CD4-positive, alpha-beta T cell treated with Interleukin-17A for 1 hour (primary cell): ENCODE data around the gene GTPBP3.

Experiments used
- DNase-seq: peaks from one replicate; pipeline ENCODE4 v3.0.0-alpha.2; 2020

GTPBP3 gene

DNA sequence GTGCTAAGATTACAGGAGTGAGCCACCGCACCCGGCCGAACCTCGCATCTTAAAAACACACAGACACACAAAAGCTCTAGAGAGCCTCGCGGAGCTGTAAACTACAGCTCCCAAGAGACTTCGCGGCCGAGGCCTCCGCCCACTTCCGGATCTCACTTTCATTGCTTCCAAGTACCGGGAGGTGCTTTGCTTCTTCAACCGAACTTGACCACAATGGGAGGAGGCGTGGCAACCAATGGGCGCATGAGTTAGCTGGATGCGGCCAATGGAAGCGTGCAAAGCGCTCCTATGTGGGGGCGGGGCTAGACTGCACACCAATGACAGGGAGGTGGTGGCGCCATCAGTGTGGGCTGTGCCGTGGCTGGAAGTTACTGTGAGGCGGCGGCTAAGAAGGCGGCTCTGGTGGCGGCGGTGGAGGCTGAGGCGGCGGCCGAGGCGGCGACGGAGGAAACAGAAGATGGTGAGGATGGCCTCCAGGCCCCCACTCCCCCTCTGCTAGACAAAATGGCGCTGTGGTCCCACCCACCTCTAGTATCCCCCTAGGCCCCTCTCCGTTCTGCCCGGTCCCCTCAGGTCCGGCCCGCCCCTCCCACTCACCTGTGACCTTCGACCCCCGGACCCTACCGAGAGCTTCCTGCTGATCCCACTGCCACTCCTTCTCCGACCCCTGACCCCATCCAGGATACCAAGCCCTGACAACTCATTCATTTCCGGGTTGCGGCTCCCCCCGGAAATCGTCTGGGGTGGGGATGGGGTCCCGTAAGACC, 28.0 kb upstream of the GTPBP3 start, which contains the start of gene DDA1:
DDA1 (plus strand) TSS at position 366 of the 767 bp plus-strand sequence; CDS start at position 458, 92 bp downstream.
- peak; percentile 100 for DNase-seq

DNA sequence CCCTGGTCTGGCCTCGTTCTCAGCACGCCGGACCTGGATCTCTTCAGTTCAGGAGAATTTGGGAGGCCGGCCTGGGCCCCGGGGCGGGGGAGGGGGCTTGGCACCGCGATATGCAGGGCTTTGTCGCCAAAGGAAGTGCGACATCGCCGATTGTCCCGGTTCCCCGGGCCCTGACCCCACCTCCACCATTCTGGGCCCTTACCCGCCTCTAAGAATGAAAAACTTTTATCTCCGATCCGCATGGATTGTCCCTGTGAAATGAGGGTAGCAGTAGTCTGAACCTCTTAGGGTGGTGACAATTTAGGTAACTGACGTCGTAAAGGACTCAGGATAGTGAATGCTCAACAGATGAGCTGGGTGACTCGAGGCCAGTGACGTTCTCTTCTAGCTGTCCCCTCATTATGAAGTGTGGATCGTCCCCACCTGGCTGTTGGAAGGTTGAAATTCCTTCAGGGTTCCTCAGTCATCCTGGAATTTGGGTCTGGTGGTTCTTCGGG, 27.3 kb upstream of the GTPBP3 start:
- no peak for DNase-seq

DNA sequence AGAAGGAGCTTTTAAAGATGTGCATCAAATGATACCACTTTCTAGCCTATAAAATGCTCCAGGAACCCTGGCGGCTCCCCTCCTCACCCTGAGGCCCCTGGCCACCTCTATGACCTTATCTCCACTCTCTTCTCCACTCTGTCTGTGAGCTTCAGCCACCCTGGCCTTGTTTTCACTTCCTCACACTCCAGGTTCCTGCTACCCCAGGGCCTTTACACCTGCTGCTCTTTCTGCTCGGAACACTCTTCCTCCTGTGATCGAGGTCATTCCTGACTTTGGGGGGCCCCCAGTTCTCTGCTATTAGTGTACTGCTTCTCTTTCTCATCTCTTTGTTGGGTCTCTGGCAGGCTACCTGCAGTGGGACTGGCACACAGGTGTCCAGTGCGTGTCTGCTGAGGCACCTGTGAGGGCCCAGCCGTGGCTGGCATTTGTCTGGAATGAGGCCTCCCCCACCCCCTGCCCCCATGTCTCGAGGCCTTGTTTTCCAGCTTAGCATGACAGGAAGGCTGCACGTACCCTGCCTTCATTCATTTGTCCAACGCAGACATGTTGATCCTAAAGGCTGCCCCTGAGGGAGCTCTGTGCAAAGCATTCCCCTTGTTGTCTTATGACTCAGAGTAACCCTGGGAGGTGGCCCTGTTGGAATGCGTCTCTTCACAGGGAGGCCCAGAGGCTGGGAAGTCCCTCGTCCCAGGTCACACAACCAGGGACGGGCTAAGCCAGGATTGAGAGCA, 25.7 kb upstream of the GTPBP3 start:
- no peak for DNase-seq

DNA sequence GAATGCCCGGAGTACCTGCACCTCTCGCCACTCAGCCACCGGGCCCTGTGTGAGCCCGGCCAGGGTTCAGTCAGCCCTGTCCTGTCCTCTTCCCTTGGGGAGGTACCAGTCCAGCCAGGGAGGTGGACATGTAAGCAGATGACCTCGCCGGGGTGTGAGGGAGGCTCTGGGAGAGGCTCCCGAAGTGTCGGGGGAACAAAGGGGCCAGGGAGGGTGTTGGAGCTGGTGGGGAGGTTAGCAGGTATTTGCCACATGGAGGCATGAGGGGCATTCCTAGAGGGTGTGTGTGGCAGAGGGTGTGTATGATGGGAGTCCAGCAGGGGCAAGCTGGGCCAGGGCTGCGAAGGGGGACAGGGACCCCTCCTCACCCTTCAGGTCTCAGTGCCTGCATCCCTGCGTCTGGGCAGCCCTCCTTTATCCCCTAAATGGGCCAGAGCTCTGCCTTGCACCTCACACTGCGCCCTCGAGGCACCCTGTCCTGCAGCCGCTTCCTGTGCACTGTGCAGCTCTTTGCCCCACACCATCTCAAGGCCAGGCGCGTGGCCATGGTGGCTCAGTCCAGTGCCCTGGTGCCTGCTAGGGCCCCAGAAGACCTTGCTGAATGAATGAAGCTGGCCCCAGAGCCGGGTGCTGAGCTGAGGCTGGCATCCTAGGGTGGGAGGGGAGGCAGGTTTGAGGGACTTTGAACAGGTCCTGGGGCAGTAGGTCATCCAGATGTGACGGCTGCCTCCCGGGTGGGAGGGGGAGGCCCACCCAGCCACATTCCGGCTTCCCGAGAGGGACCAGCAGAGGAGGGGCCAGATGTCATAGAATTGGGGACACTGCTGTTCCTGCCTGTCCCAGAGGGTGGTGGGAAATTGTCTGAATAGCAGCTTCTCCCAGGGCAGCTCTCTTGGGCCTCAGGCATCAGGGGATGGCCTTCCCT, 24.9 kb upstream of the GTPBP3 start:
- no peak for DNase-seq

DNA sequence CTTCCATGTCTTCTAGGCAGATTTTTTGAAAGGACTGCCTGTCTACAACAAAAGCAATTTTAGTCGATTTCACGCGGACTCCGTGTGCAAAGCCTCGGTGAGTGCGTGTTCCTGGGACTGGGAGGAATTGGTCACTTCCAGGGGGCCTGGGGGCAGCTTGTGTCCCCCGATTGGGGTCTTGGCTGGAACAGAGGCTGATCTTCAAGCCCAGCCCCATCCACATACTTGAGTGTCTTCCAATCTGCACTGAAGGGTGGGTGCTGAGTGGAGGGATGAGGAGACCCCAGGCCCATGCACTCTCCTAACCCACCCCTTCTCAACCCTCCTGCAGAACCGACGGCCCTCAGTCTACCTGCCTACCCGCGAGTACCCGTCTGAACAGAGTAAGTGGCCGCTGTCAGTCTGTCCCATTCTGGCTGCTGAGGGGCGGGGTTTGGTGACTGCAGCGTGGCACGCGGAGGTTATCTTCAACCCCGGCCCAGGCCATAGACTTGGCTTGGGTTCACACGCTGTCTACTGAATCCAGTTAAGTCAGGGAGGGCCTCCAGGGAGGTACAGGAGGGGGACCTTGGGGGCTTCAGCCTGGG, 23.3 kb upstream of the GTPBP3 start:
- DNase-seq, result no peak

DNA sequence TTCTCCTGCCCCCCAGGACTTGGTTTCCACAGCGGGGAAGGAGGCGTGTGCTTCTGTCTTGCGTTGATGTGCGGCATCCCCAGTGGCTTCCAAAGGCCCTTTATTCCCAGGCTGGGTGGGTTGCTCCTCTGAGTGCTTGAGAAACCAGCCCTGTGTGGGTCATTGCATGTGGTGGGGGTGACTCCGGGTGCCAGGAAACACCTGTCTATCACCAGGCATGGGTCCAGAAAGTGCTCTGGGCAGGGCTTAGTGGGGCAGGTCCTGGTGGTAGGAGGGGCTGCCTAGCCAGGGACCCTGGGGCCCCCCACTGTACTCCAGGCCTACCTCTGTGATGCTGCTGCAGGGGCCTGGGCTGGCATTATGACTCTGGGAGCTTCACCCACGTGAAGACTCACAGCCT, 18.4 kb upstream of the GTPBP3 start:
- DNase-seq, result no peak

DNA sequence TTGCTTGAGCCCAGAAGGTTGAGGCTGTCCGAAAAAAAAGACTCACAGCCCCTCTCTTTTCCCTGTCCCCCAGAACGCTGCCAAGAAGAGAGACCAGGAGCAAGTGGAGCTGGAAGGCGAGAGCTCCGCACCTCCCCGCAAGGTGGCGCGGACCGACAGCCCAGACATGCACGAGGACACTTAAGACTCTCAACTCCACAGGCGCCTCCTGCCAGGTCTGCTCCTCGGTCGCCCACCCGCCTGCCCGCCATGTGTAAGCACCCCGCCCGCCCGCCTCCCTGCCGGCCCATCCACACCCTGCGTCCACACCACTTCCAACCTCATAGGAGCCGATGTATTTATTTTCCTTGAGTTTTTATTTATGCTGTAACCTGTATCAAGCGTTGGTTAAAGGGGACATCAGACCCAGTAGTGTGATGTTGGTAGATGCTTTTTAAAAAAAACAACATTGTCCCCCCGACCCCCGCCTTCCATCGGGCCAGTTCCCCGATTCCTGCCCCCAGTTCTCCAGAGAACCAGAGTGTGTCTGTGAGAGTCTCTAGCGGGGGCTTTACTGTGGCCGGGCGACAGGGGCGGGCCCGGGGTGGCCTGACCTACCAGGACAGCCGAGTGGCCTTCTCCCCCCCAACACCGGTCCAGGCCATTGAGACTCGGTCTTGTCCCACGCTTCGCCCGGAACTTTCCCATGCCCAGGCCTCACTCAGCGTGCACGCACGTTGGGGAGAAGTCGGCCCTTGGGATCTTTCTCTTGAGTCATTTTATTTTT, 17.7 kb upstream of the GTPBP3 start:
- no peak for DNase-seq

DNA sequence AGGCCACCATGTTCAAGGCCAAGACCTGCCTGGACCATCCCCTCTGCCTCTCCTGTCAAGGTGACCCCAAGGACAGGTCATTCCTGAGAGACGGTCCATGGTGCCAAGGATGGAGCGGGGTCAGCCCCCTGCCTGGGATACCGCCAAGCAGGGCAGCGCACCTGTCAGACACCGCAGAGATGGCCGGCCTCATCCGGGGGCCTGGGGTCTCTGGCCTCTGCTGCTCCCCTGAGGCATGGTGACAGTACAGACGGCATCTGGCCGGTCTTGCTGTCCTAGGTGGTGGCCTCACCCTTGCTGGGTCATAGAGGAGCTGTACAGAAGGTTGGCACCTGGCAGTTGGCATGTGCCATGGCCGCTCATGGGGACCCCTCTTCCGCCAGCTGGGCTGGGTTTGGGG, 16.9 kb upstream of the GTPBP3 start:
- no peak for DNase-seq

DNA sequence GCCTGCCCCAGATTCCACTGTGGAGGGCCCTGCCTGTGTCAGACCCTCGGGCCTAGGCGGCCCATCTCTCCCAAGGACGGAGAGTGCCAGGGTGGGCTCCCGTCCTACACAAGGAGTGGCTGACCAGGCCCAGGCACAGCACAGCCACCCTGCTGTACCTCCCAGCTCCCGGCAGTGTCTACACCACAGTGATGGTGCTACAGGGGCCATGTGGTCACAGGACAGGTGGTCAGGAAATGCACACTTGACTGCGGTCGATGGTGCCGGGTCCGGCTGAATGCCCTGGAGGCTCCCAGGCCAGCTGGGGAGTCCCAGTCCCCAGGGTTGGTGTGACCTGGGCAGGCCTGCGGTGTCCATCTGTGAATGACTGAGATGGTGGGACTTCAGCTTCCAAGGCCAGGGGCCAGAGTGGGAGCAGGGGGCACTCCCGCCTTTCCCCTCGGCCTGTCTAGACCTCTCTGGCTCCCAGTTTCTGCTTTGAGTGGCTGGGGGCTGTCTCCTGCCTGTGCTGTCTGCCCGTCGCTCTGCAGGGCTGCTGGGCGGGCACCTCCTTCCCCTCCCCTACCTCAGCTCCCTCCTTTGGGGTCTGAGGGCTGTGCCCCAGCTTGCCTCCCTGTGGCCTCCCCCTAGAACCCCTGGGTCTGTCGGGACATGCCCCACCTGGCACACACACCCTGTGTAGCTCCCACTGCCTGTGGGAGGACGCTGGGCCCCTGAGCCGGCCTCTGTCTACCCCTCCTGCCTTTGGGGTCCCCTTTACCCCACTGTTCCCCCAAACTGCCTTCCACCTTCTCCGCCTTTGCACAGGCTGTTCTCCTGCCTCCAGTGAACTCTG, 15.5 kb upstream of the GTPBP3 start:
- DNase-seq, result no peak

DNA sequence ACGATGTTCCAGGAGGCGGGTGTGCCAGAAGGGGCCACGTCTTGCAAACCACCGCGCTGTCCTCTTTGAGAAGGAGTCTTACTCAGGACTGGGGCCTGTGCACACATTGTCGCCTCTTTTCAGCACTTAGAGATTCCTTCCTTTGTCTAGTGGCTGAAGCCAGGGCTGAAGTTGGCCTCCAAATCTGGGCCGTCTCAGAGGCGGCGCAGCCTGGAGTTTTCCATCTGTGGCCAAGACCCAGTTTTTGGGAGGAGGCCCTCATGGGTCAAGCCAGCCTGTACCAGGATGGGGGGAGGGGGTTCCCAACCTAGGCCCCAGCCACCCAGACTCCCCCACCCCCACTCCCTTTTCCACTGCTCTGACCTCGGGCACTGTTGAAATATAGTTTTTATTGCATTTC, 14.5 kb upstream of the GTPBP3 start:
- no peak for DNase-seq

DNA sequence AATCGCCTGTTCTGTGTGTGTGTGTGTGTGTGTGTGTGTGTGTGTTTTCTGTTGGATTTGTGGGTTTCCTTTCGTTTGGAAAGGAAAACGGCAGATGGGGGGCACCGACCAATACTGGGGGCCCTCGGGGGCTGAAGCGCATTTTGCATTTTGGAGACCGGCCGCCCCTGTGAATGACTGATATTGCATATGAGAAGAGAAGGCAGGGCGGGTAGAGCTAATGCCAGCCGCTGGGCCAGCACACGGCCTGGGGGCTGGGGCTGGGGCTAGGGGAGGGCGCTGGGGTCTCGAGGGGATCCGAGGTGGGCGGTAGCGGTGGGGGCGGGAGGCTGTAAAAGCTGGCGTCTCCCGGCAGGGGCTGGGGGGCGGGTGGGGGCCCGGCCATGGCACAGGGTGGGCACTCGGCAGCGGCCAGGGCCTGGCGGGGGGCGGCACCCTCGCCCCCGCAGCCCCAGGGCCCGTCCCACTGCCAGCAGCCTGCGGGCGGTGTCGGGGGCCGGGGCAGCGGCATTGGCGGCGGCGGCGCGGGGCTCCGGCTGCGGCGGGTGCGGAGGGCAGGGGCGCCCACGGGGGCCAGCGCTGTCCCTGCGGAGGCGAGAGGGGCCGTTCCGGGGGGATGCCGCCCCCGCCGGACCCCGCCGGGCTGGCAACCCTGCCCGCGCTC, 13.9 kb upstream of the GTPBP3 start:
- DNase-seq, result no peak

DNA sequence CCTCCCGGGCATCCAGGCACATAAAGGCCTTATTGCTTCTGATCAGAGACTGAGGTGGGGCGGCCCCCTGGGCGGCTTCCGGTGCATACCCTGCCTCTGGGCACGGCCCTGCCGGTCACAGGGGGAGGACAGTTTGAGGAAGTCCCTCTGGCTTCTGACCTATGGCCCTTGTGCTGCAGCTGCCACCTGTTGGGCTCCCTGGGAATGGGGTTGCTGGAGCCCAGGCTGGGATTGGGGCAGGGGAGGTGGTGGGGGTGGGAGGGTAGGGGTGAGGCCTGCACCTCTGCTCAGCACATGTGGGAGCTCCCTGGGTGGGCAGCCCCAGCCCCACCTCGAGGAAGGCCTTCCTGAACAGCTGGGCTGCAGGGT, 13.4 kb upstream of the GTPBP3 start:
- DNase-seq, result no peak

DNA sequence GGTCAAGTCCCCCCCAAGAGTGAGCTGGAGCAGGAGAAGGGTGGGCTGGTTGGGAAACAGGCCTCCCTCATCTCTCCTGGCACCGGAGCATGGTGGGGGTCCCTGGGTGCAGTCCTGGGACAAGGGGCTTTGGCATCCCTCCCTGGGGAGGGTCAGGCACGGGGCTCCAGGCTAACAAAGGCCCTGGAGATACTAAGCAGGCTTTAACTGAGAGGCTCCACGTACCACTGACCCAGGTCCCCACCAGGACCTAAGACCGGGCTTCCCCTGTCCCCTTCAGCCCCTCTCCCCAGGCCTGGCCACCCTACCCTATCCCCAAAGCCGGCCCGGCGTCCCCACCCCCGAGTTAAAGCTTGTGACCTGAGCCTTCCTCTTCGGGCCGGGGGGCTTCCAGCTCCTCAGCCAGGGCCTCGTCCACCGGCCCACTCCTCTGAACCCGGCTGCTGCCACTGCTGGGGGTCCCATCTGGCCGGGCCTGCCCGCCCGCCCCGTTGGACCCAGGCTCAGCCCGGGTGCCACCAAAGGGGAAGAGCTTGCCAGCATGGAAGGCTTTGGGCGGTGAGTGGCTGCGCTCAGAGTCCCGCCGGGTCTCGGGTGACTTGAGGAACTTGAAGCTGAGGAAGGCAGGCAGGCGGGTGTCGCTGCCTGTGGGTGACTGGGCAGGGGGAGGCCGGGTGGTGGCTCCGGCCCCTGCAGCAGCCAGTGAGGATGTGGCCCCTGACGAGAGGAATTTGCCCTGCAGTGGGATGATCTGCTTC, 12.8 kb upstream of the GTPBP3 start:
- no peak for DNase-seq

DNA sequence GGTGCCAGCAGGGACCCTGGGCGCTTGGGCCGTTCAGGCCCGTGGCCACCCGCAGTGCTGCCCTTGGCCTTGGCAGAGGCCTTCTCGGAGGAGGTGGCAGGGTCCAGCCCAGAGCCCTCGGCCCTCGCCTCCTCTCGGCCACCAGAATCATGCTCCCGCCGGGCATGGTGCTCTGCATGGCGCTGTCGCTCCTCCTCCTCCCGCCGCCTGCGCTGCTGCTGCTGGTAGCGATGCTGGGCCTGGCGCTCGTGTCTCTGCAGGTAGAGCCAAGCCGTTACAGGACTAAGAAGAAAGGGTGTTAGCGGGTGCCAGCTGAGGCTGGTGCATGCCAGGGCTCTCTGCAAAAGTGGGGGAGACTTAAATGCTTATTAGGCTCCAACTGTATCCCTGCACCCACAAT, 12.2 kb upstream of the GTPBP3 start:
- DNase-seq, result no peak

DNA sequence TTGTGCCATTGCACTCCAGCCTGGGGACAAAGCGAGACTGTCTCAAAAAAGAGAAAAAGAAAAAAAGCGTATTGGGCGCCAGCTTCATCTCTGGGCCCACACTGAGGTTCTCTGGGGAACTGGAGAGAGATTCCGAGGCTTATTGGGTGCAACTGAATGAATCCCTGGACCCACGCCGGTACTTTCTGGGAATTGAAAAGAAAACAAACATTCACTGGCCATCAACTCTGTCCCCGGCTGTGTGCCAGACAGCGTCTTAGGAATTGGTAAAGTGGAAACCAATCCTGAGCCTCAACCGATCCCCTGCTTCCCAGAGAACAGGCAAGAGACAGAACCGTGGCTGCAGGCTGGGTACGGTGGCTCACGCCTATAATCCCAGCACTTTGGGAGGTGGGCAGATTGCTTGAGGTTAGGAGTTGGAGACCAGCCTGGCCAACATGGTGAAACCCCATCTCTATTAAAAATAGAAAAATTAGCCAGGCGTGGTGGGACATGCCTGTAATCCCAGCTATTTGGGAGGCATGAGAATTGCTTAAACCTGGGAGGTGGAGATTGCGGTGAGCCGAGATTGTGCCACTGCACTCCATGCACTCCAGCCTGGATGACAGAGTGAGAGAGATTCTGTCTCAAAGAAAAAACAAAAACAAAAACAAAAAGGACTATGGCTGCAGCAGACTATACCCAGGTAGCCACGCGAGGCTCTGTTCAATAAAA, 11.3 kb upstream of the GTPBP3 start:
- DNase-seq, result no peak

DNA sequence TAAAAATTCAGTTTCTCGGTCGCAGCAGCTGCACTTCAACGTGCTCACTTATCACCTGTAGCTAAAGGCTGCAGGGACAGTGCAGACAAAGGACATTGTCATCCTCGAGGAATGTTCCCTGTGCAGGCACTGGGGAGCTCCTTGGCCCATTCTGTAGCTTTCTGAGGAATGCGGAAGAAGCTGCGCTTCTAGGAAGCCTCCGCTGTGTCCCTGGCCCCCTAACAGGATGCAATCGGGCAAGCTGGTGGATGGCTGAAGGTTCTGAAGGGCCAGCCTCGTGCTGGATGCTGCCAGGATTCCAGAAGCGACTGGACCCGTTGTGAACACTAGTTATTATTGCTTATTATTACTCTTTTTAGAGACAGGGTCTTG, 10.8 kb upstream of the GTPBP3 start:
- DNase-seq, result no peak

DNA sequence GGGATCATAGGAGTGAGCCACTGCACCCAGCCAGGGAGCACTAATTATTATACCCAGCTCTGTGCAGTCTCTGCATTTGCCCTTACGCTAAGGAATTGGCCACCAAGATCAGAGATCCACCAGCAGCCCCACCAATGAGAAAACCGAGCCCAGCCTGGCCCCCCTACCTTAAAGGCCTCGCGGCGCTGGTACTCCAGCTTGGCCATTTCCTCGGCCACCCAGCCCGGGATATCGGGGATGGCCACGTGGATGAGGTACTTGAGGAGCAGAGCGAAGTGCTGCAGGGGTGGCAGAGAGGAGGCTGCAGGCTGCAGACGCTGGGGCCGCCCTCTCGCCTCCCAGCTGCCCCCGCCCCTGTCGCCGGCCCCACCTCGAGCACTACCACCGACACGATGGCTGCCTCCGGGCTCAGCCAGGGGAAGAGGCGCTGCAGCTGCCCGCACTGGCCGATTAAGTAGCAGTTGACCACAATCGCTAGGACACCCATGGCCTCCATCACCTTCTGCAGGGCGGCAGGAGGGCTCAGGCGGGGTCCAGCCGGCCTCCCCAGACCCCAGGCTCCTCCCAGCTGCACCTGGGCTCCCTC, 10.2 kb upstream of the GTPBP3 start:
- DNase-seq, result no peak

DNA sequence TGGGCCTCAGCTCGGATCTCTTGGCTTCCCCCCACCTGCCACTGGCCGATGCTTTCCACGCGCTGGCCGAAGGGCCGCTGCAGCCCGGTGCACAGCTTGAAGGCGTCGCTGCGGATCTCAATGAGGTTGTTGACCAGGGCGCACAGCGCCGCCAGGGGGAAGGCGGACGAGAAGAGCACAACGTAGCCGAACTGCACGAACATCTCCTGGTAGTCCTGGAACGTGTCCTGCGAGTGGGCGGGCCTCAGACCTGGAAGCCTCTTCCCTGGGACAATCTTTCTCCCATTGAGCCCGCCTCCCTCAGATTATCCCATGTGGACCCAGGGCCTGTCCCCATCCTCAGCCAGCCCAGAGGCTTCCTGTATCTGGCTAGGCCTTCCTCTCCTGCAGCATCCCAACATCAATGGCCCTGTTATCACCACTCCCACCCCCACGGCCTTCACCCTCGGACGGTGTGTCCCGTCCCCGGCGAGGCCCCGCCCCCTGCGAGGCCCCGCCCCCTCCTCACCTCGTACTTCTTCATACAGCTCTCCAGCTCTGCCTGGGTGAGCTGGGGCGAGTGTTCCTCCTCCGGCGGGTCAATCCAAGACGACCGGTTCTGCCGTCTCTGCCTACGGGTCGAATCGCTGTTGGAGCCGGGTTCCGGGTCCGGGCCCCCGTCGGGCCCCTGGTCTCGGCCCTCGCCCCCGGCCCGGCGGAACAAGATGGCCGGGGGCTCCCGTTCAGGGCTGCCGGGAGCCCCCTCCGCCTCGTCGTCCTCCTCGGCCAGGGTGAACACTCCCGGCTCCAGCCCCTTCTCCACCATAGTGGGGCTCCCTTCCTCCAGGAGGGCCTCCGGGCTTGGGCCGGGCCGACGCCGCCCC, 9.5 kb upstream of the GTPBP3 start:
- DNase-seq, result peak; percentile 67
